GM19025 (cell line): ENCODE results near the gene SOX2.

Experiments used
- ATAC-seq: cut with Tn5 transposase; IDR thresholded peaks from one replicate; pipeline ENCODE4 v1.9.1; 2021; ENCODE audit warnings: mild to moderate bottlenecking, low read depth, moderate library complexity; ENCODE audit not compliant: unreplicated experiment

Gene SOX2

GRCh38 chr3:181711325-181712135, at the start of gene SOX2:
SOX2 (plus strand) TSS chr3:181711925; CDS start chr3:181712361, 436 bp downstream.
- ATAC-seq: no peak

GRCh38 chr3:181683563-181683962, 28.2 kb upstream of the SOX2 start:
- ATAC-seq: peak; percentile 70

GRCh38 chr3:181687190-181687589, 24.5 kb upstream of the SOX2 start:
- ATAC-seq: no peak

GRCh38 chr3:181687731-181688130, 24.0 kb upstream of the SOX2 start:
- no peak for ATAC-seq

- no peak for ATAC-seq
Measured at GRCh38 chr3:181689546-181689945, 22.2 kb upstream of the SOX2 start.

DNA sequence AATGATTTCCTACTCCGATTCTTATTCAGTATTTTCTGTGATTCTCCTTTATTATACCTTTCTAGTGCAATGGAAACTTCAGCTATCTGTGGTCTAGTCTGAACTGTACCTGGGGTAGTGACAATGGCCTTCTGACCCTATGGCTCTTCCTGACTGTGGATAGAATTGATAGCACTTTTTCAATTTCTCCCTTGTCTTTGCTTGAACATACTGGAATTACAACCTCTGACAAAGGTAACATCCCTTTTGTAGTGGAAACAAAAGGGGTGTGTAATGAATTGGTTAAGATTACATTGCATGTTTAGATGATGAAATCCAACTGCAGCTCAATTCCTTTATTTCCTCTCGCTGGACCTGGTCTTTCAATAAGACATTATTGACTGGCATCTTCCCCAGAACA, 21.0 kb upstream of the SOX2 start:
- no peak for ATAC-seq

DNA sequence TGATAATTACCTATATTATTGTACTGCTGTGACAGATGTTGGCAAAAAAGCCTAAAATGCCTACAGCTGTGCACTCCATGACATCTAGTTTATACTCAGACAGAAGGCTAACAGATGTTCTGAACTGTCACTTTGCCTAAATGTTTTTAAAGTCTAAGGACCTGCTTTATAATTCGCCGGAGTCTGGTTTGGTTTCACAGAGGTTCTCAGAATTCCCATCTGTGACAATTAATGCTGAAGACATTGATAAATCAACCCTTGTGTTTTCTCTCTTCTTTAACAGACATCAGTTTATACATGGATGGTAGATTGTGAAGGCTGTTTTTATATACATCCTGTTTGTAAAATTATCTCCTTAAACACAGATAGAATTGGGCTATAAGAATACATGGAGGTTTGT, 19.8 kb upstream of the SOX2 start:
- no peak for ATAC-seq

GRCh38 chr3:181692311-181693145, 19.2 kb upstream of the SOX2 start:
- ATAC-seq: no peak

DNA sequence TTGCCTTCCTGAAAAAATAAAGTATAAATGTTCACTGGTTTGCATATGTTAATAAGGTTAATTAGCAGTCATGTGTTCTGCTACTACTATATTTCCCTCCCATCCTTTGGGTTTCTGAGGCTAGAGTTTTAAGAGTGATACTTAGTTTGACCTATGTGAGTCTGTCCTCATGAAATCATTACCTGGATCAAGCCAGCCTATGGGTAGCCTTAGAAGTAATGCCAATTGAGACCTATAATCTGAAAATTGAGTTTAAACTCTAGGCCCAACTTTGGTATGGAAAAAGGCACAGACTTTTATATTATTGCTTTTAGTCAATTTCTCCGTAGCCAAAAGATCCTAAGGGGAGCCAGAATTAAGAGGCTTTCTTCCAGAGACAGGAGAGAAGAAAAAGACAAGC, 18.4 kb upstream of the SOX2 start:
- no peak for ATAC-seq

- no peak for ATAC-seq
Measured at GRCh38 chr3:181694805-181695660, 16.7 kb upstream of the SOX2 start.

DNA sequence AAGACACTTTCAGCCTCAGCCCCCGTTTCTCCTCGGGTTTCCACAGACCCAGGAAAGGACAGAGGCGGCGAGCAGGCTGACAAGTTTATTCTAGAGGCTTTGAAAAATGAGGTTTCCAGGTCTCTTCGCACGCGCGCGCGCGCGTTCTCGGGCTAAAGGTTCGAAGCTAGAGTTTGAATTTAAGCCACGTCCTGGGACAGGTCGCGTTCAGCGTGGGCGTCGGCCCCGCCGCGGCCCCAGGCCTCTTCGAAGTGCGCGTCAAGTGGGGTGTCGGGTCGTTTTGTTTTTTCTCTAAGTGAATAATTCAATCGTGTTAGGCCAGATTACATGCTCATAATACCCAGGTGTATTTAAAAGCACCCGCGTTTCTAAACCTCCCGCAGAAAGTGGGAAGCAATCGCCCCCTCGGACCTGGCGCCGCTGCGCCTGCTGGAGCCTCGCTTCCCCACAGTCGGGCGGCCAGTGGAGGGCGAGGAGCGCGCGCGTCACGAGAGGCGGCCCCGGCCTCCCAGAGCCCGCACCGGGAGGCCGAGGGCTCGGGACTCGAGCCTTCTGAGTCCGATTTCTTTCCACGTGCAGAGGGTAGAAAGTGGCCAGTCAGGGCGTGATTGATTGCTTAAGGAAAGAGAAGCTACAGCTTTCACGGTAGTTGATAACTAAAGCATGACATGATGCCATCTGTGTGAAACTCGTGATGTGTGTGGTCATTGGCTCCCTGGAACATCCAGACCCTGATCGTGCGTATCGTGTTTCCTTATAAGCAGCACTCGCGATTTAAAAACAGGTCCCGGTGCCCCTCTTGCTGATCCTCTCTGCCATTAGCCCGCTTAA, 15.8 kb upstream of the SOX2 start:
- ATAC-seq: no peak

DNA sequence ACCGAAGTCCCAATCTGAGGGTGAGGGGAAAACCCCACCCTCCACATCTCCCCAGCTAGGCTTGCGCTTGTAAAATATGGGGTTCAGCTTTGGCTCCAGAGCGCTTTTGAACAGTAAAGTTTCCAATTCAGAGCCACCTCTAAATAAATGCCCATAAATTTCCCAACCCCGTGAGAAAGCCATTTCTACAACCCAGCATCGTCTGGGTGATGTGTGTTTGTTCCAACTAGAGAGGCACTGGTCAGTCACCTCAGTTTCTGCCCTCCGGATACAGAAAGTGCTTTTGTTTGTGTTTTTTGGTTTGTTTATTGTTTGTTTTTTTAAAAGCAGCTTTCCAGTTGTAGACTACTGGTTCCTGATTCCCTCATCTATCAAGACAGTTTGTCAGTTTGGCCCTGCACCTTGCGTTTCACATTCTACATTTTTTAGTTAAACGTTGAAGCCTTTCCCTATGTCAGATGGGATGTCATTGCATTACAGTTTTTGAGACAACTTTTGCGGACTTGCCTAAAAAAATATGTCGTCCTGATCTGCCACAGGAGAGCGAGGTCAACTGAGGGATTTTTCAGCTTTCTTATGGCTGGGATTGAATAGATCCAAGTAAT, 15.0 kb upstream of the SOX2 start:
- no peak for ATAC-seq

- no peak for ATAC-seq
Measured at GRCh38 chr3:181698263-181698954, 13.3 kb upstream of the SOX2 start.

DNA sequence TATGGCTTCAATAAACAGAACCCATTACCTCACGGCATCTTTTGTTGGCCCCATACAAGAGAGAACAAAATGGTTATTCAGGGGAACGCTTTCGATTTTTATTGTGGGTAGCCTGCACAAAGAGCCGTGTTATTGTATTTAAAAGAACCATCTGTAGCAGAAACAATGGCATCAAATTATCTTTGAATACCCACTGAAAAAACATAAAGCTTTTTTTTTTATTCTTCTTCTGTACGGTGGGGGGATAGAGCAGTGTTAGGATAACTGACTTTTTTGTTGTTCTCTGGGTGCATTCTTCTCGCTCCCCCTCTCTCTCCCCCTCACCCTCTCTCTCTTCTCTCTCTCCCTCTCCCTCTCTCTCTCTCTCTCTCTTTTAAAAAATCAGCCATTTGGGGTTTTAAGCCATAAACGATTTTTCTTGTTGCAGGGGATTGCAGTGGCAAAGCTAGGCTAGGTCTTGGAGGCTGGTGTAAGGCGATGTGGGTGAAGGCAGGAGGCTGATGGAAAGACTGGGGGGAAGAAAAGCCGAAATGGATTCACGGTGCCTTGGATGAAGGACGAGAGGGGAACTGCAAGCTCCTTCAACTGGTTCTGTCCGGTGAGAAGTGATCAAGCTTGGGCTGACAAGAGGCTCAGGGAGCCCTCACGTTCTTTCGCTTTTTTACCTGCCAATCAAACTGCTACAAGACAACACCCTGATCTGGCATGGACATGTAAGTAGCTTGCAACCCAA, 12.4 kb upstream of the SOX2 start:
- ATAC-seq: no peak

DNA sequence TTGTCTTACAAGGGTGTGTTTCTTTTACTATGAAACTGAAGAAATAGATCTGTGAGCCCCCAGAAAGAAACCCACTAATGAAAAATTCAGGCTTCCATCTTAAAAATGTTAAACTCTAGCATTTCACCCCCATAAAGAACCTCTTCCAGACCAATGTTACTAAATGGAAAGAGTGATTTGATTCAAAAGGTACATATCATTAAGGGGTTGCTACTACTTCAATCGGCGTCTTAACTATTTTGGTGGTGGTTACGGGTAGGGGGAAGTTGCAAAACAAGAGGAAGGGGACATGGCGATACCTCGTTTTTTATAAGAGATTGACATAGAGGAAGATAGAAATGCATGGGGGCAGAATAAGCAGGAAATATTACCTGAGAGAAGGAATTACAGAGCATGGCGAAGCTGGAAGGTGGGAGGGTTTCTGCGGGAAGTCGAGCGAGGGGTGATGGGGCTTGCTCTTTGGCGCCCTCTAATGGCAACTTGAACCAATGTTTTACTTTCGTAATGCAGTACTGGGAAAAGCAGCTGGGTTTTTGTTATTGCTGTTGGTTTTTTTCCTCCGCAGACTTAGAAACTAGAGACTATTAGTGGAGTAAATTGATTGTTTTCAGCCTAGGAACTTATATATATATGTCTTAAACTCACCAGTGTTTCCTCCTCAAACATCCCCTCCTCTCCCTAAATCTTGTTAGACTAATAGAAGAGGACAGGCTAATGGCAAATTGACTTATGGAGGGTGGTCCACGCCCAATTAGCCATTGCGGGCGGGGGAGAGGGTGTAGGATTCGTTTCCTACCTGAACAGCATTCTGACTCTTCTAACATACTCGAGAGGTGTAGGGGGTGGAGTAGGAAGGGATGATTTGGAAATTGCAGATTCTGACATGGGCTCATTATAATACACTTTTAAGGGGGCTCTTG, 11.3 kb upstream of the SOX2 start:
- no peak for ATAC-seq

GRCh38 chr3:181701096-181701495, 10.6 kb upstream of the SOX2 start:
- ATAC-seq: no peak
